Bronchial epithelial cell (primary cell): Measurements from ENCODE around the gene KLF3. TPM values are rescaled to one million over a fixed set of nuclear protein-coding genes. Genes with fewer than 3 reads are reported as not detected.

Experiments
- DNase-seq: peaks from one replicate; pipeline ENCODE4 v3.0.0-alpha.2; 2010; ENCODE audit warnings: low read depth
- FAIRE-seq: peaks from 2 replicates; lab custom pipeline; 2011; peaks lifted over from hg19 to GRCh38; lab: Jason Lieb, UNC
- H3K27me3 ChIP-seq: 2 replicates; pipeline ENCODE4 v1.5.1; 2011; ENCODE audit warnings: low read length; ENCODE audit not compliant: control insufficient read depth, insufficient read depth
- H3K36me3 ChIP-seq: 2 replicates; pipeline ENCODE4 v1.5.1; 2011; ENCODE audit warnings: low read length; ENCODE audit not compliant: control insufficient read depth, insufficient read depth
- H3K4me3 ChIP-seq: 2 replicates; pipeline ENCODE4 v1.5.1; 2011; ENCODE audit warnings: mild to moderate bottlenecking, low read depth, low read length, control low read depth
- total RNA-seq: library from RNA; depleted of rRNA; stranded (reverse); fragments of >200 nt; gene quantifications from 2 replicates; pipeline ENCODE4 v1.2.1, GENCODE V29; 2014
- TF ChIP-seq, protein P1 (sequence below): IDR thresholded peaks from 2 replicates; pipeline ENCODE4 v1.5.1; 2011; ENCODE audit warnings: mild to moderate bottlenecking, moderate library complexity, low read length, control low read depth, inconsistent platforms; ENCODE audit not compliant: insufficient read depth, severe bottlenecking

Gene KLF3
- total RNA-seq, 1 donor from 2014 or later = 33.4 TPM

DNA sequence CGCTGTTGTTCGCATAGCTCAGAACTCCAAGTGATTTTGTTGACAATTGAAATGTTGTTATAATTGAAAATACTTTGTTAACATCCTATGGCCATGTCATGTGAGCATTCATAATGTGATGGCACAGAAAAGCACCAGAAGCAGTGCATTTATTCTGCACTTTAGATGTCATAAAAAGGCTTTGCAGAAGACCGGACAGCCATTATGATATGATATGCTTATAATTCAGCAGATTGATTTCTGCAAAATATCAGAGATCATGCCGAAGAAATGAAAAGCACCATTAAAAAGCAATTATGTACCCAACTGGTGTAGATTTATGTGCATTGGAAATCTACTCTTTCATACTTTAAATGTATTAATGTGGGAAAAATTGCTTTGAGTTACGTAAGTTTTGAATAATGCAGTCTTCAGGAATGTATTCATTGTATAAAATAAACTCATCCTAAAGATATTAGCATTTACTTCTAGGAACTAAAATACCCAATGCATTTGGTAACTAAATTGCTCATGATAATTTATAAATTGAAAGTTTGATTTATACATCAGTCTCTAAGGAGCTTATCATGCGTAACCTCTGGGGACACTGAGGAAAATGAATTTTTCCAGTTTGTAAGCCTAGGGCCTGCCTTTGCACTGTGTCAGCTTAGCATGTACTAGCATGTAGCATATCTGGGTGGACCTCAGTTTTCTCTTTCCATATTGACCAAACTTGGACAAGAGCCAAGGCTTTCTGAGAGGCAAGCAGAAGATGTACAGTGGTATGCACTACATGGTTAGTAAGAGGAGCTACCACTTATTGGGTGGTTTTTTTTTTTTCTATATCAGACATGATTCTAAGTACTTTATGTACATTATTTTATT is 75.2 kb downstream of the KLF3 start:
- no peak for FAIRE-seq
- peak; percentile 80 for DNase-seq
- TF ChIP-seq, protein P1, sequence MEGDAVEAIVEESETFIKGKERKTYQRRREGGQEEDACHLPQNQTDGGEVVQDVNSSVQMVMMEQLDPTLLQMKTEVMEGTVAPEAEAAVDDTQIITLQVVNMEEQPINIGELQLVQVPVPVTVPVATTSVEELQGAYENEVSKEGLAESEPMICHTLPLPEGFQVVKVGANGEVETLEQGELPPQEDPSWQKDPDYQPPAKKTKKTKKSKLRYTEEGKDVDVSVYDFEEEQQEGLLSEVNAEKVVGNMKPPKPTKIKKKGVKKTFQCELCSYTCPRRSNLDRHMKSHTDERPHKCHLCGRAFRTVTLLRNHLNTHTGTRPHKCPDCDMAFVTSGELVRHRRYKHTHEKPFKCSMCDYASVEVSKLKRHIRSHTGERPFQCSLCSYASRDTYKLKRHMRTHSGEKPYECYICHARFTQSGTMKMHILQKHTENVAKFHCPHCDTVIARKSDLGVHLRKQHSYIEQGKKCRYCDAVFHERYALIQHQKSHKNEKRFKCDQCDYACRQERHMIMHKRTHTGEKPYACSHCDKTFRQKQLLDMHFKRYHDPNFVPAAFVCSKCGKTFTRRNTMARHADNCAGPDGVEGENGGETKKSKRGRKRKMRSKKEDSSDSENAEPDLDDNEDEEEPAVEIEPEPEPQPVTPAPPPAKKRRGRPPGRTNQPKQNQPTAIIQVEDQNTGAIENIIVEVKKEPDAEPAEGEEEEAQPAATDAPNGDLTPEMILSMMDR = no peak
- H3K36me3 ChIP-seq = no peaks in the 10 kb centered on the region
- no peak overlapping the region for H3K4me3 ChIP-seq
- H3K27me3 ChIP-seq = no peaks in the 10 kb centered on the region

DNA sequence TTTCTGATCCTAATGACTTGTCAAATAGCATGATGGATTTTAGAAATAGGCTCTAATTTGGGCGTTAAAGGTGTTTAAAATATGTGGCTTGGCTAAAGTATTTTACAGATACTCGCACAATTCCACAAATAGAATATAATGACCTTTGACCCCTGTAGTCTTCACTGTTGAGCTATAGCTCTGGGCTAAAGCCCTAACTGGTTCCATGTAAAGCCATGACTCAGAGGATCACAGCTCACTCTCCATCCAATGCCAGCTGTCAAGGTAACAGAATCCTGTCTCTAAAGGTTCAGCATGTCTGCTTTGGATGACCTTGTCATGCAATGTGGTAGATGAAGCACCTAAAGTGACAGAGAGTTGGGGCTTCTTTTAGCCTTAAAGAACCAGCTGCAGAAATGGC is 76.3 kb downstream of the KLF3 start:
- FAIRE-seq = no peak

DNA sequence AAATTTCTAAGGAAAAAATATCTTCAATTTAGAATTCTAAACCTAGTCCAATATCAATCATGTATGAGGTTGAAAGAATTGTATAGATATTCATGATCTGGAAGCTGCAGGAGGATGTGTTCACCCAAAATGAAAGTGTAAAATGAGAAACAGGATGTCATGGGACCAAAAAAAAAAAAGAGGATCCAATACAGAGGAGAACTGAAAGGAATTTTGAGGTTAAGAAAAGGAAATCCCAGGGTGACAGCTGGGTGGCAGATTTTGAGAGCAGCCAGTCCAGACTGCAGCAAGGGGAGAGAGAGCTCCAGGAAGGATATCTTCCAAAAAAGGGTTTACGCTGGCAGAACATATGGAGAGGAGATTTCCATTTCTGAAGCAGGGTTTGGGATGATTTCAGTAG is 79.9 kb downstream of the KLF3 start:
- DNase-seq = no peak

More for the DNA sequence above, 76.3 kb downstream of the KLF3 start:
- Histone ChIP-seq H3K27me3 (no peaks in the 10 kb centered on the region), H3K4me3 (no peak overlapping the region), H3K36me3 (no peaks in the 10 kb centered on the region)
- DNase-seq = peak; percentile 35
- TF ChIP-seq, protein P1 = no peak

DNA sequence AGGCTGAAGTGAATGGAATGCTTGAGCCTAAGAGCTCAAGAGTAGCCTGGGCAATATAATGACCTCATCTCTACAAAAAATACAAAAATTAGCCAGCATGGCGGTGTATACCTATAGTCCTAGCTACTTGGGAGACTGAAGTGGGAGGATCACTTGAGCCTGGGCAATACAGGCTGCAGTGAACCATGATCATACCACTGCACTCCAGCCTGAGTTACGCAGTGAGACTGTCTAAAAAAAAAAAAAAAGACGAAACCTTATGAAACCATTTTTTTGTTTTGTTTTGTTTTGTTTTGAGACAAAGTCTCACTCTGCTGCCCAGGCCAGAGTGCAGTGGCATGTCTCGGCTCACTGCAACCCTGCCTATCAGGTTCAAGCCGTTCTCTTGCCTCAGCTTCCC is 81.9 kb downstream of the KLF3 start:
- no peaks in the 10 kb centered on the region for H3K27me3 ChIP-seq
- TF ChIP-seq, protein P1 = no peak
- no peaks in the 10 kb centered on the region for H3K36me3 ChIP-seq
- H3K4me3 ChIP-seq = no peak overlapping the region
- DNase-seq (no peak), FAIRE-seq (no peak)

More for the DNA sequence above, 79.9 kb downstream of the KLF3 start:
- H3K27me3 ChIP-seq = no peaks in the 10 kb centered on the region
- H3K36me3 ChIP-seq = no peaks in the 10 kb centered on the region
- FAIRE-seq = no peak
- H3K4me3 ChIP-seq = no peak overlapping the region
- TF ChIP-seq, protein P1 = no peak

DNA sequence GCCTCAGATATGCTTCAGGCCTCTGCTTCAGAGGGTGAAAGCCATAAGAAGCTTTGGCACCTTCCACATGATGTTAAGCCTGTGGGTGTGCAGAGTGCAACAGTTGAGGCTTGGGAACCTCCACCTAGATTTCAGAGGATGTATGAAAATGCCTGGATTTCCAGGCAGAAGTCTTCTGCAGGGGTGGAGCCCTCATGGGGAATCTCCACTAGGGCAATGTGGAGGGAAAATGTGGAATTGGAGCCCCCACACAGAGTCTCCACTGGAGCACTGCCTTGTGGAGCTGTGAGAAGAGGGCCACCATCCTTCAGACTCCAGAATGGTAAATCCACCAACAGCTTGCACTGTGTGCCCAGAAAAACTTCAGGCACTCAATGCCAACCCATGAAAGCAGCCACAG is 83.6 kb downstream of the KLF3 start:
- FAIRE-seq = no peak
- no peaks in the 10 kb centered on the region for H3K36me3 ChIP-seq
- TF ChIP-seq, protein P1 = no peak
- H3K27me3 ChIP-seq = no peaks in the 10 kb centered on the region
- no peak for DNase-seq
- H3K4me3 ChIP-seq = no peak overlapping the region

DNA sequence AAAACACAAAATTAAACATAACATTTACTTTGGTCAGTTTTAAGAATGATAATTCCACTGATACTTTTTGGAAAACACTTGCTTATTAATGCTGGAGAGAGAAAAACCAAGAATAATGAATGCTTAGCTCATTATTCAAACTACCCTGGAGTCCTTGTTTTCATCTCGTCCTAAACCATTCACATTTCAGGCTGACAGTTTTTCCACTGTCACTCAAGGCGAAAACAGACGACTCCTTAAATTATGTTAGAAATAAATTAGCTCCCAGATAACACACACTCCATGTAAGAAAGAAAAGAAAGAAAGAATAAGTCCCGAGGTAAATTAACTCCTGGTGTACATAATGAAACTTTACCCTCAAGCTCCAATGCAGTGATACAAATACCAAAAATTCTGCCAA is 85.3 kb downstream of the KLF3 start:
- TF ChIP-seq, protein P1 = no peak
- DNase-seq (no peak), FAIRE-seq (no peak)
- H3K36me3 ChIP-seq = no peaks in the 10 kb centered on the region
- no peaks in the 10 kb centered on the region for H3K27me3 ChIP-seq
- H3K4me3 ChIP-seq = no peak overlapping the region
